Lower lobe of right lung (tissue), 2 donors: ENCODE measurements around the gene MGST2. TPM values are rescaled to one million over a fixed set of nuclear protein-coding genes. Genes with fewer than 3 reads are reported as not detected.

ENCODE experiments used
- ATAC-seq, 2 donors: fragments of 200-7000 bp; cut with Tn5 transposase; one replicate each; pipeline ENCODE4 v1.9.1; 2020 to 2022; ENCODE audit warnings: mild to moderate bottlenecking in 2 of 2, moderate library complexity in 2 of 2
- DNase-seq: peaks from one replicate; pipeline ENCODE4 v3.0.0-alpha.2; 2020
- H3K27ac ChIP-seq: fragments of 200-600 bp; one replicate; pipeline ENCODE4 v1.8.0; 2022
- H3K27me3 ChIP-seq: fragments of 200-600 bp; one replicate; pipeline ENCODE4 v1.8.0; 2022; ENCODE audit warnings: low read depth
- H3K36me3 ChIP-seq: fragments of 200-600 bp; one replicate; pipeline ENCODE4 v1.8.0; 2022; ENCODE audit warnings: mild to moderate bottlenecking
- H3K4me1 ChIP-seq: fragments of 200-600 bp; one replicate; pipeline ENCODE4 v1.8.0; 2022
- H3K4me3 ChIP-seq: fragments of 200-600 bp; one replicate; pipeline ENCODE4 v1.8.0; 2022; ENCODE audit warnings: mild to moderate bottlenecking
- H3K9me3 ChIP-seq: fragments of 200-600 bp; one replicate; pipeline ENCODE4 v1.8.0; 2022
- intact Hi-C: fragments of 100-400 bp; cut with DNase I; formaldehyde crosslinking; loops from one replicate; pipeline ENCODE4 v1.11.0; 2022
- total RNA-seq: library from RNA; stranded (reverse); fragmentation: NEBNext Ultra II Directional; extraction: Animal tissue kit (Norgen Biotek cat#: 25700); gene quantifications from one replicate; pipeline ENCODE4 v1.2.1, GENCODE V29; 2021
- TF ChIP-seq, protein P1 (sequence below): fragments of 200-600 bp; IDR thresholded peaks from one replicate; pipeline ENCODE4 v1.8.0; 2022; ENCODE audit warnings: antibody characterized with exemption, mild to moderate bottlenecking
- donor health status: DM: no; HTN: yes; CAD: no; lungs with severe emphysema.

The MGST2 gene
- total RNA-seq, 1 donor from 2014 or later, result 79.3 TPM

DNA sequence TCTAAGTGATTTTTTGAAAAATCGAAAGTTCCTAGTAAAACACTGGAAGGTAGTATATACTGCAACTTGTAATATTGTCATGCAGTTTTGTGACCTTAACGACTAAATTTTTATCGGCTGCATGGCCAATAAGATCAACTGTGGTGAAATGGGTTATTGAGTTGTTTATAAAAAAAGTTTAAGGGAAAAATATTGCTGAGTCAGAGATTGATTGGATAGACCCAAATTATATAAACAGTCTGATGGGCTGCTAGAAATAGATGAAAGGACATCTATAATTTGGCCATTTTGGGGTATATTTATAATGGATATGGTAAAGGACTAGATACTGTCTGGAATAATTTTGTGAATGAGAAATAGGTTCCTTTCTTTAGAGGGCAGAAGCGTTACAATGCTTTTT is 56.2 kb downstream of the MGST2 start:
- Histone ChIP-seq H3K36me3 (peaks cover 30% of the 10 kb centered on the region), H3K4me1 (no peaks in the 10 kb centered on the region), H3K9me3 (no peaks in the 10 kb centered on the region), H3K4me3 (no peak overlapping the region), H3K27me3 (no peaks in the 10 kb centered on the region), H3K27ac (no peak overlapping the region)
- intact Hi-C loops, result no loop called here
- TF ChIP-seq, protein P1, sequence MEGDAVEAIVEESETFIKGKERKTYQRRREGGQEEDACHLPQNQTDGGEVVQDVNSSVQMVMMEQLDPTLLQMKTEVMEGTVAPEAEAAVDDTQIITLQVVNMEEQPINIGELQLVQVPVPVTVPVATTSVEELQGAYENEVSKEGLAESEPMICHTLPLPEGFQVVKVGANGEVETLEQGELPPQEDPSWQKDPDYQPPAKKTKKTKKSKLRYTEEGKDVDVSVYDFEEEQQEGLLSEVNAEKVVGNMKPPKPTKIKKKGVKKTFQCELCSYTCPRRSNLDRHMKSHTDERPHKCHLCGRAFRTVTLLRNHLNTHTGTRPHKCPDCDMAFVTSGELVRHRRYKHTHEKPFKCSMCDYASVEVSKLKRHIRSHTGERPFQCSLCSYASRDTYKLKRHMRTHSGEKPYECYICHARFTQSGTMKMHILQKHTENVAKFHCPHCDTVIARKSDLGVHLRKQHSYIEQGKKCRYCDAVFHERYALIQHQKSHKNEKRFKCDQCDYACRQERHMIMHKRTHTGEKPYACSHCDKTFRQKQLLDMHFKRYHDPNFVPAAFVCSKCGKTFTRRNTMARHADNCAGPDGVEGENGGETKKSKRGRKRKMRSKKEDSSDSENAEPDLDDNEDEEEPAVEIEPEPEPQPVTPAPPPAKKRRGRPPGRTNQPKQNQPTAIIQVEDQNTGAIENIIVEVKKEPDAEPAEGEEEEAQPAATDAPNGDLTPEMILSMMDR, result no peak
- DNase-seq (no peak), ATAC-seq (no peak)

DNA sequence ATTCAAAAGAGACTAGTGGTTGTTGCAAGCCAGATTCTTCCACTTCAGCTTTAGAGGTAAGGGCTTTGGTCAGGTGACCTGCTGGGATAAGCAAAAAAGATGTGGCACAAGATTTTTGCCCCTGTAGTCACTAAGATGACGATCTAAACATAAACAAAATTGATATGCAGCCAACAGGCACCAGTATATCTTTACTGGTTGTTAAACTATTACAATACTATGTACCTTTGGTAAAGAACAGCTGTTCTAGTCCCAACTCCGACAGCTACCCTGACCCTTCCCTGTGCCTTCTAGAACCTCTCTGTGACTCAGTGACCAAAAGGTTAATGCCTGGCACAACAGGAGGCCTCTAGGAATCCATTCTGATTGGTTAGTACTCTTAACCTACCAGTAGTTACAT is 59.6 kb downstream of the MGST2 start:
- no peak for ATAC-seq
- TF ChIP-seq, protein P1, result no peak

DNA sequence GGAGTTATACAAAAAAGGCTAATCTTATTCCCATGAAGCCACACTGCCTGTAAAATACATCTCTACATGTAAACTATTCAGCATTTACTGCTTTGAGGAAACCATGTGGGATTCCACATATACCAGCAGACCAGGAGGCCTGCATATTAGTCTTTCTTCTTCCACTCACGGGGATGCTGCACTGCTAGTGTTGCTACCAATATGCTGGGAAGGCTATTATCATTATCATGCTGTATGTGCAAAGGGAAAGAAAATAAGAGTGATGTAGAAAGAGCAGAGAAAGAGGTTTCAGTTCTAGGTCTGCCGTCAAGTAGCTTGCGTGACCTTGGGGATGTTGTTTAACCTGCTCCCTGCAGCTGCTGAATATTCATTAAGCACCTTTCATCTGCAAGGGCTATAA is 61.0 kb downstream of the MGST2 start:
- H3K27me3 ChIP-seq, result no peaks in the 10 kb centered on the region
- intact Hi-C loops, result no loop called here
- DNase-seq (no peak), ATAC-seq (no peak)
- H3K4me3 ChIP-seq, result no peak overlapping the region
- no peak overlapping the region for H3K27ac ChIP-seq
- H3K36me3 ChIP-seq, result peaks cover 16% of the 10 kb centered on the region
- TF ChIP-seq, protein P1, result no peak
- H3K9me3 ChIP-seq, result no peaks in the 10 kb centered on the region
- no peaks in the 10 kb centered on the region for H3K4me1 ChIP-seq

More for the DNA sequence above, 59.6 kb downstream of the MGST2 start:
- H3K27me3 ChIP-seq, result no peaks in the 10 kb centered on the region
- no peak overlapping the region for H3K27ac ChIP-seq
- no peaks in the 10 kb centered on the region for H3K4me1 ChIP-seq
- DNase-seq, result no peak
- H3K9me3 ChIP-seq, result no peaks in the 10 kb centered on the region
- H3K4me3 ChIP-seq, result no peak overlapping the region
- intact Hi-C loops, result no loop called here
- peaks cover 16% of the 10 kb centered on the region for H3K36me3 ChIP-seq

DNA sequence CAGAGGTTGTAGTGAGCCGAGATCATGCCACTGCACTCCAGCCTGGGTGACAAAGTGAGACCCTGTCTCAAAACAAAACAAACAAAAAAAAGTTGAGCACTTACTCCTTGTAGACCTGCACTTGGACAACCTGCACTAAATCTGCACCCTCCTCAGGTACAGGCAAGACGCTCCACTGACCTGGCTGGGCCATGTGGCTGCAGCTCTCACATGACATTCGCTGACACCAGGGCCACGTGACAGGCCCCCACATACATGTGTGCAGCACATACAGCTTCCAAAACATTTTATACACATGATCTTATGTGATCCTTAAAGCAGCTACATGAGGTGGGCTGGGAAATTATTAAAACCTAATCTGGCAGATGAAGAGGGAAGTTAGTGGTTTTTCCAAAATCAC is 62.5 kb downstream of the MGST2 start:
- Histone ChIP-seq H3K4me3 (no peak overlapping the region), H3K4me1 (no peaks in the 10 kb centered on the region), H3K27ac (no peak overlapping the region), H3K27me3 (no peaks in the 10 kb centered on the region), H3K36me3 (peaks cover 16% of the 10 kb centered on the region), H3K9me3 (no peaks in the 10 kb centered on the region)
- DNase-seq (no peak), ATAC-seq (no peak)
- intact Hi-C loops, result no loop called here
- TF ChIP-seq, protein P1, result no peak

DNA sequence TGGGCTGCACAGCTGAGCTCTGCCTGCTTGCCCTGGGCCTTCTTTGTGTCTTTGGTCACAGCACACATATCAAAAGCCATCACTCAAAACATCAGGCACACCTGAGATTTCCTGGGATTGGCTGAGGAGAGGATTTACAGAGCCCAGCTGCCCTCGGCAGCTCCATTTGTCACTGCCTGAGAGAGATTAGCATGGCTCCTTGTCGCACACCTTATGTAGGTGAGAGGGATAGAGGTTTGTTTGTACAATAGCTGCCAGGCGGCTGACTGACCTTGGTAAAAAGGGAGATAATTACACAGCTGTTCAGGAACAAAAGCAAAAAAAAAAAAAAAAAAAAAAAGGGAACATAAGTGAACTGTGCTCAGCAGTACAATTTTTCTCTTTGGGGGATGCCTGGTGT is 63.2 kb downstream of the MGST2 start:
- Histone ChIP-seq H3K4me3 (no peak overlapping the region), H3K9me3 (no peaks in the 10 kb centered on the region), H3K4me1 (peaks cover 4% of the 10 kb centered on the region), H3K36me3 (peaks cover 16% of the 10 kb centered on the region), H3K27me3 (no peaks in the 10 kb centered on the region), H3K27ac (no peak overlapping the region)
- TF ChIP-seq, protein P1, result no peak
- DNase-seq (no peak), ATAC-seq (no peak)
- intact Hi-C loops, result no loop called here
